KOPT-K1 (cell line): Measurements from ENCODE around the gene TENM3.
"Not testable (repeated sequence)": the region's sequence is repeated elsewhere in the genome, so short reads cannot be mapped to it uniquely, and the experiment has no call there.

ENCODE experiments used
- H3K27ac ChIP-seq: fragments of 200-600 bp; sonication (generic); 2 replicates; pipeline ENCODE4 v1.5.1; 2016; ENCODE audit warnings: antibody characterized with exemption, mild to moderate bottlenecking, low read depth, low read length; ENCODE audit not compliant: poor library complexity, severe bottlenecking
- H3K36me3 ChIP-seq: fragments of 200-600 bp; sonication (generic); 2 replicates; pipeline ENCODE4 v1.5.1; 2017; ENCODE audit warnings: antibody characterized with exemption, mild to moderate bottlenecking, low read length, moderate library complexity; ENCODE audit not compliant: insufficient read depth
- H3K9me3 ChIP-seq: fragments of 200-600 bp; sonication (generic); 2 replicates; pipeline ENCODE4 v1.5.1; 2017; ENCODE audit warnings: antibody characterized with exemption, low read length, mild to moderate bottlenecking; ENCODE audit not compliant: insufficient read depth, poor library complexity, severe bottlenecking

Gene TENM3

GRCh38 chr4:182385897-182386296 lies 142.7 kb downstream of the TENM3 start:
- H3K9me3 ChIP-seq, result no peaks in the 10 kb centered on the region
- no peak overlapping the region for H3K27ac ChIP-seq
- H3K36me3 ChIP-seq, result no peaks in the 10 kb centered on the region

- H3K27ac ChIP-seq, H3K9me3 ChIP-seq, H3K36me3 ChIP-seq: not testable (repeated sequence)
These were observed 143.4 kb downstream of the TENM3 start for GRCh38 chr4:182386576-182386975.

- Histone ChIP-seq H3K9me3 (no peaks in the 10 kb centered on the region), H3K27ac (no peak overlapping the region), H3K36me3 (no peaks in the 10 kb centered on the region)
These were observed 148.0 kb downstream of the TENM3 start for GRCh38 chr4:182391111-182391684.

GRCh38 chr4:182394181-182394580 lies 151.0 kb downstream of the TENM3 start:
- no peaks in the 10 kb centered on the region for H3K9me3 ChIP-seq
- H3K27ac ChIP-seq, result no peak overlapping the region

GRCh38 chr4:182400081-182400480 lies 156.9 kb downstream of the TENM3 start:
- no peak overlapping the region for H3K27ac ChIP-seq
- no peaks in the 10 kb centered on the region for H3K9me3 ChIP-seq
- H3K36me3 ChIP-seq, result no peaks in the 10 kb centered on the region

More at GRCh38 chr4:182394181-182394580, 151.0 kb downstream of the TENM3 start:
- H3K36me3 ChIP-seq, result no peaks in the 10 kb centered on the region

GRCh38 chr4:182400790-182401189 lies 157.6 kb downstream of the TENM3 start:
- Histone ChIP-seq H3K9me3 (no peaks in the 10 kb centered on the region), H3K27ac (no peak overlapping the region), H3K36me3 (no peaks in the 10 kb centered on the region)

- H3K9me3 ChIP-seq, result no peaks in the 10 kb centered on the region
- H3K36me3 ChIP-seq, result no peaks in the 10 kb centered on the region
- H3K27ac ChIP-seq, result no peak overlapping the region
These were observed 161.2 kb downstream of the TENM3 start for GRCh38 chr4:182404376-182404775.

- no peak overlapping the region for H3K27ac ChIP-seq
These were observed 161.9 kb downstream of the TENM3 start for GRCh38 chr4:182405087-182405486.

GRCh38 chr4:182409271-182409670 lies 166.1 kb downstream of the TENM3 start:
- no peaks in the 10 kb centered on the region for H3K36me3 ChIP-seq
- peaks cover 9% of the 10 kb centered on the region for H3K9me3 ChIP-seq

More at GRCh38 chr4:182405087-182405486, 161.9 kb downstream of the TENM3 start:
- Histone ChIP-seq H3K36me3 (no peaks in the 10 kb centered on the region), H3K9me3 (no peaks in the 10 kb centered on the region)

GRCh38 chr4:182411391-182411790 lies 168.2 kb downstream of the TENM3 start:
- Histone ChIP-seq H3K27ac (no peak overlapping the region), H3K36me3 (no peaks in the 10 kb centered on the region), H3K9me3 (peaks cover 9% of the 10 kb centered on the region)

More at GRCh38 chr4:182409271-182409670, 166.1 kb downstream of the TENM3 start:
- H3K27ac ChIP-seq, result no peak overlapping the region

- H3K9me3 ChIP-seq, result peaks cover 9% of the 10 kb centered on the region
- no peaks in the 10 kb centered on the region for H3K36me3 ChIP-seq
- no peak overlapping the region for H3K27ac ChIP-seq
These were observed 170.3 kb downstream of the TENM3 start for GRCh38 chr4:182413550-182413949.

GRCh38 chr4:182415116-182415515 lies 171.9 kb downstream of the TENM3 start:
- H3K36me3 ChIP-seq, result no peaks in the 10 kb centered on the region
- peaks cover 9% of the 10 kb centered on the region for H3K9me3 ChIP-seq
- no peak overlapping the region for H3K27ac ChIP-seq

GRCh38 chr4:182416067-182416466 lies 172.9 kb downstream of the TENM3 start:
- H3K27ac ChIP-seq, result no peak overlapping the region
- H3K9me3 ChIP-seq, result peaks cover 9% of the 10 kb centered on the region
- no peaks in the 10 kb centered on the region for H3K36me3 ChIP-seq

- peaks cover 5% of the 10 kb centered on the region for H3K9me3 ChIP-seq
- H3K27ac ChIP-seq, result no peak overlapping the region
- H3K36me3 ChIP-seq, result no peaks in the 10 kb centered on the region
These were observed 175.0 kb downstream of the TENM3 start for GRCh38 chr4:182418054-182418734.

- Histone ChIP-seq H3K36me3 (no peaks in the 10 kb centered on the region), H3K27ac (no peak overlapping the region), H3K9me3 (no peaks in the 10 kb centered on the region)
These were observed 177.0 kb downstream of the TENM3 start for GRCh38 chr4:182420189-182420588.

GRCh38 chr4:182421753-182422152 lies 178.6 kb downstream of the TENM3 start:
- Histone ChIP-seq H3K27ac (no peak overlapping the region), H3K9me3 (no peaks in the 10 kb centered on the region), H3K36me3 (no peaks in the 10 kb centered on the region)
